Cardiac septum (tissue), 1 donor: ENCODE results near the gene KRTAP21-2. TPM values are rescaled to one million over a fixed set of nuclear protein-coding genes. Genes with fewer than 3 reads are reported as not detected.
"Not testable (repeated sequence)": the region's sequence is repeated elsewhere in the genome, so short reads cannot be mapped to it uniquely, and the experiment has no call there.

ENCODE experiments used
- DNase-seq: peaks from one replicate; pipeline ENCODE4 v3.0.0-alpha.2; 2020; ENCODE audit warnings: low spot score
- intact Hi-C: fragments of 100-400 bp; cut with DNase I; formaldehyde crosslinking; loops from one replicate; pipeline ENCODE4 v1.14.0; 2022
- long read RNA-seq: library from polyadenylated mRNA; unstranded; transcript quantifications from one replicate; pipeline ENCODE4 v2.0.0, GENCODE V29; 2021
- total RNA-seq: library from RNA; stranded (reverse); fragmentation: NEBNext Ultra II Directional; extraction: Animal tissue kit (Norgen Biotek cat#: 25700); gene quantifications from one replicate; pipeline ENCODE4 v1.2.1, GENCODE V29; 2021
- donor health status: DM: no; HTN: no; CAD: no.

KRTAP21-2 gene
- total RNA-seq, result not detected
- long read RNA-seq, result 0 reads

GRCh38 chr21:30747159-30747558, at the start of gene KRTAP21-2:
Gene KRTAP21-2 (minus strand): TSS chr21:30747259. CDS start chr21:30747202, 57 bp downstream.
- DNase-seq, result no peak
- intact Hi-C loops, result no loop called here

GRCh38 chr21:30793581-30794314, 46.7 kb upstream of the KRTAP21-2 start:
- intact Hi-C loops, result no loop called here
- no peak for DNase-seq

GRCh38 chr21:30779249-30779648, 32.2 kb upstream of the KRTAP21-2 start:
- intact Hi-C loops, result no loop called here
- no peak for DNase-seq

DNA sequence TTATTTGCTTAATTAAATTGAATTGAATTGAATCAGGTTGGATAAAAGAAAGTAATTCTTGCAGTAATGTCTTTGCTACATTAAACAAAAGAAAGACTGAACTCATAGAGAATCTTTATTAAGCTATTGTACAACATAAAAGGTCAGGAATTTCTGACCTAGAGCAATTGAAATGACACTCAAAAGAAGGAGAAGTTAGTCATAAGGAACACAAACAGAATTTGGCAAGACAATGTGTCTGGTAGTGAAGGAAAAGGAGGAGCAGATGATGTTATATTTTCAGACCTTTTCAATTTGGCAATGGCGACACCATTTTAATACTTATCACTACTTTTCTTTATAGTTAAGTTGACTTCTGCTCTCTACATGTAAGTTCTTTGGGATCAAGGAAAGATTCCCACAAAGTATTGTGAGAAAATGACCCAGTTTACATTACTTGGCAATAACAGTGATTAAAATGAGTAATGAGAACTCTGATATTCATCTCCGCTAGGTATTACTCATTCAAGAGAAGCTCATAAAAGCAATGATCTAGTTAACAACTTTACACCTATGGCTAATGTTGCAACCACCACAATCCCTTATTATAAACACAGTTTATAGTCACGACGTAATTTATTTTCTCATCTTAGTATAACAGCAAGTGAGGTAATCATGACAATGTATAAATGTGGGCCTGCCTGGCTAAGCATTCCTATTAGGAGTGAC, 22.8 kb upstream of the KRTAP21-2 start:
- intact Hi-C loops, result no loop called here

DNA sequence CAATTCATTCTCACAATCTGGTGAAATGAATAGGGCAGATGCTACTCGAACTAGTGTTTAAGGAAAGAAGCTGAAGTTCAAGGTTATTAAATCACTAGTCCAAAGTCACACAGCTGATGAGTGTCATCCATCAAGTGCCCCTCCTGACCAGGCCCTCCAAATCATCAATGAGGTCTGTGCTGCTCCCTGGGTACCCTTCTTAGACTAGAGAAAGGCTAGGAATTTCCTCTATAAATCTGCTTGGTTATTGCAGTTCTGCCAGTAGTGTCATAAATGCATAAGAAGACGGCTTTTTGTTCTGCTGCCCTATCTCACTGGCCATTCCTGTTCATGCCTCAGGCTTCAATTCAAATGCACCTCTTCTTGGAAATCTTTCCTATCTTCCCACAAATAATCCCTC, 13.7 kb upstream of the KRTAP21-2 start:
- intact Hi-C loops, result no loop called here
- DNase-seq, result no peak

More for the DNA sequence above, 22.8 kb upstream of the KRTAP21-2 start:
- no peak for DNase-seq

GRCh38 chr21:30758306-30758705, 11.2 kb upstream of the KRTAP21-2 start:
- intact Hi-C loops, result no loop called here

GRCh38 chr21:30755328-30755727, 8.3 kb upstream of the KRTAP21-2 start, which contains the start of gene KRTAP21-1:
Gene KRTAP21-1 (minus strand): TSS chr21:30755428. CDS start chr21:30755378, 50 bp downstream.
- DNase-seq, intact Hi-C loops: not testable (repeated sequence)

More at GRCh38 chr21:30758306-30758705, 11.2 kb upstream of the KRTAP21-2 start:
- no peak for DNase-seq

GRCh38 chr21:30740462-30740861, 6.6 kb downstream of the KRTAP21-2 start:
- intact Hi-C loops, result no loop called here
- DNase-seq, result no peak

- intact Hi-C loops, result loop anchor here (5.0 kb wide), 1 partner anchor 291 kb away; the partner anchor contains the start of gene KRTAP15-1
- DNase-seq, result no peak
These were observed 14.0 kb downstream of the KRTAP21-2 start for GRCh38 chr21:30733026-30733425.

DNA sequence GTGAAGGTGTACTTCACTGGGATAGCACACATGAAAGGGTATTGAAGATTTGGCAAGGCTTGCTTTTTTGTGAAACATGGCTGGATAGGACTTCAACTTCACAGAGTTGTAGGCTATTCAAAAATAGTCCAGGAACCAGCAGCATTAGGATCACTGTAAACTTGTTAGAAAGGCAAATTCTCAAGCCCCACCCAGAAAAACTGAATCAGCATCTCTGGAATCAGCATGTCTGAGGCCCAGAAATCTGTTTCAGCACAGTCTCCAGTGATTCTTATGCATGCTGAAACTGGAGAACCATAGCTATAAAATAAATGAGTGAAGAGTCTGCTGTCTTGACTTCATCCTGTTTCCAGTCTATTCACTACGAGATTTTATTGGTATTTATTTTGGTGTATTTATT, 20.3 kb downstream of the KRTAP21-2 start:
- intact Hi-C loops, result no loop called here
- no peak for DNase-seq

DNA sequence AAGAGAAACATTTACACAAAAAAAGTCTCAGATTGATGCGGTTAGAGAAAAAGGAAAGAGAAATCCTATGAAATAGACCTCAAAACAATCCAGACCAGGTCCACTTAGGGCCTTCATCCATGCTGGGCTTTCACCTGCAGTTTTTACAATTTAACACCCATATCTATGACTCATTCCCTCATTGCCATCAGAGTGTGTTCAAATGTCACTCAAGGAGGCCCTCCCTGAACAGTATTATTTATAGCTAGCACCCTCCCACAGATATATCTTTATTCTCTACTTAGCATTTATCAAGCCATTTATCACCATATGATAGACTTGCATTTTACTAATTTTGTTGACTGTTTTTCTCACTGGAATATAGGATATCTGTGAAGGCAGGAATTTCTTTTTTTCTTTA, 27.7 kb downstream of the KRTAP21-2 start:
- no peak for DNase-seq
- intact Hi-C loops, result no loop called here

DNA sequence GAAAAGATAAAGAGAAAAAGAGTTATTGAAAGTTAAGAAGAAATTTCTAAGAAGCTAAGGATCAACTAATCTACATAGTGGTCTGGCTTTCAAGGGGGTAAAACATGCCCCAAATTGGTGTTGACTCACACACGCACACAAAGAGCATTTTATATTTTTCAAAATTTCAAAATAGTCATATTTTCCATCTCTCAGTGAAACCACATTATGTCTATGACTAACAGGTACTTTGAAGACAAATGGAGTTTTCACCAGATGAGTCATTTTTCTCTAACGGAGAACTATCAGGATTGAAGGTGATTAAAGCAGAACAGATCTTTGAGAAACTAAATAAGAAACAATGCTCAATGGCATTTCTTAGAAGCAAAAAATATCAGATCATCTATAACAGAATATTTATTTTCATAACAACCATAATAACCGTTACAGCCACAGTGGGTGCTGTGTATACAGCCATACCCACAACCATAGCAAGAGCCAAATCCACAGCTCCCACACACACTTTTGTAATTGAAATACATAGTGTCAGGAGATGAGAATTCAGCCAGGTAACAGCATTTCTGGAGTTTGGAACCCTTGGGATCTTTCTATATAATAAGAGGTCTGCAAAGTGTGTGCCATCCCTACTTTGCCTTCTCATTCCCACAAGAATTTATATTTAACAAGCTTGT, 28.7 kb downstream of the KRTAP21-2 start, which contains the start of gene KRTAP21-3:
TSS of gene KRTAP21-3 (minus strand) at position 539 of the 671 bp plus-strand sequence. CDS start at position 521, 18 bp downstream.
- intact Hi-C loops, result no loop called here
- no peak for DNase-seq

DNA sequence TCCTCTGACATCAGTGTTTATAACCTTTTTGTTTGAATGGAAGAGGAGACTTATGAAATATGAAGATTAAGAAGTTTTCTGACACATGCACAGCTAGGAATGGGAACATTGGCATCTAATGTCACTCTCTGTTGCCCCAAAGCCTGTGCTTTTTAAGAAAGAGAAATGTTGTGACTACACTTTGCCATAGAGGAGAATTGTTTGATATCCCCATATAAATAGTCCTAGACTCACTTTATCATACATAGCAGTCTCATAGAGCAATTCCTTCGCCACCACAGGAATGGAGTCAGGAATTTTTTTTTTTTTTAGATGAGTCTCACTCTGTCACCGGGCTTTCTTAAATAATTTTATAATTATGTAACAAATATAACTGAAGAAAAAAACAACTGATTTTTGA, 30.0 kb downstream of the KRTAP21-2 start:
- intact Hi-C loops, result no loop called here
- no peak for DNase-seq

DNA sequence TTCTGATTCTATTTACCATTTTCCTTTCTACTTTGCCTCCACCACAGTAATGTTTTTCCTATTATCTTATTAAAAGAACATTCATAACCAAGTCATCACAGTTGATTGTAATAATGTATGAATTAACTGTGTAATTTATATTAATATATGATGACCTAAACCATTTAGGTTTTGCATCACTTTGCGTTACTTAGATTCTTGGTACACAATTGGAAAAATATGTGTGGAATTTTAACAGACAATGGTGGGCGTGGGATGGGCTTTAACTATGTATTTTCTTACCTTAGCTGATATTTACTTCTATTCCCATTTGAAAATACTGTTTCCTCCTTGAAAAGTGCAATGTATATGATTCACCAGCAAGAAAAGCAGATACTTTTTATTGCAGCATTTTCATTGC, 32.1 kb downstream of the KRTAP21-2 start:
- no peak for DNase-seq
- intact Hi-C loops, result no loop called here

DNA sequence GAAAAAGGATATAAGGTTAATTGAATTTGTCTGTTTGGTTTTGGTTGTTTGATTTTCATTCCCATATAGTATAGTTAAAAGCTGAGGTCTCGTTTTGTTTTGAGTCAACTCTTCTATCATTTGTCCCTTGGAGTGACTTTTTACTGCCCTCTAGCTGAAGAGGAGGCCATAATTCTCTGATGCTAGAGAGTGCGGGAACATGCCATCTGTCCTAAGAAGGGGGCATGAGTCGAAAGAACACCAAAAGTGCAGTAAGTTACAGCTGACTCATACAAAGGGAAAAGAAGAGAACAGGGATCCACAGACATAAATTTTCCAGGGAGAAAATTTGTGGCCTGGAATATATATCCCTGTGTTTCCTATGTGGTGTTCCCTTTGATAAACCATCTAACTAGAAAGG, 32.6 kb downstream of the KRTAP21-2 start:
- intact Hi-C loops, result no loop called here
- DNase-seq, result no peak

DNA sequence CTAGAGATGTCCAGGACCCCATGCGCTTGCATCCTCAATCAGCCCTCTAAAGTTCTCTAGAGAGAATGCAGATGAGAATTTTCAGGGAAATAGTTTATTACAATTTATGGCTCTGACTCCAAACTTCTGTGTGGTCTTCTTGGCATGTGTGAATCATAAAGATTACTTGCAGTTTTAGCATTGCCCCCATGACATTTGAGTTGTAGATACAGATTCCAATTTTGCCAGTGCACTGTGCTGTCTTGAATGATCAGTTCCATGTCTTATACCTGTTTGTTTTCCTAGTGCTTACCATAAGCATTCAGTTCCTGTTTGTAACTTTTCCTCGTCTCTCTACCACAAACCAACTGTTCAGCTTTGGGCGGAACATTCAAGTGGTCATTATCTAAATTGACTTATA, 33.3 kb downstream of the KRTAP21-2 start:
- DNase-seq, result no peak
- intact Hi-C loops, result no loop called here

DNA sequence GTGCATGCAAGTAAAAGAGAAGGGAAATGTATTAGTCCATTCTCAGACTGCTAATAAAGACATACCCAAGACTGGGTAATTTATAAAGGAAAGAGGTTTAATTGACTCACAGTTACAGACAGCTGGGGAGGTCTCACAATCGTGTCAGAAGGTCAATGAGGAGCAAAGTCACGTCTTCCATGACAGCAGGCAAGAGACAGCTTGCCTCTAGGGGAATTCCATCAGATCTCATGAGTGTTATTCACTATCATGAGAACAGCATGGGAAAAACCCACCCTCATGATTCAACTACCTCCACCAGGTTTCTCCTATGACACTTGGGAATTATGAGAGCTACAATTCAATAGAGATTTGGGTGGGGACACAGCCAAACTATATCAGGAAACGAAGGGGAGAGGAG, 36.6 kb downstream of the KRTAP21-2 start:
- DNase-seq, result no peak
- intact Hi-C loops, result no loop called here

GRCh38 chr21:30707409-30707808, 39.6 kb downstream of the KRTAP21-2 start:
- intact Hi-C loops, result no loop called here
- DNase-seq, result no peak
